Measurements from ENCODE around the gene PRRT4.

GRCh38 chr7:128302139-128302538 is 59.4 kb downstream of the PRRT4 start:
- TF ChIP-seq TAF1 (conservative IDR thresholded peaks at IDR 0.05), result no peak
- TF ChIP-seq, protein P1, sequence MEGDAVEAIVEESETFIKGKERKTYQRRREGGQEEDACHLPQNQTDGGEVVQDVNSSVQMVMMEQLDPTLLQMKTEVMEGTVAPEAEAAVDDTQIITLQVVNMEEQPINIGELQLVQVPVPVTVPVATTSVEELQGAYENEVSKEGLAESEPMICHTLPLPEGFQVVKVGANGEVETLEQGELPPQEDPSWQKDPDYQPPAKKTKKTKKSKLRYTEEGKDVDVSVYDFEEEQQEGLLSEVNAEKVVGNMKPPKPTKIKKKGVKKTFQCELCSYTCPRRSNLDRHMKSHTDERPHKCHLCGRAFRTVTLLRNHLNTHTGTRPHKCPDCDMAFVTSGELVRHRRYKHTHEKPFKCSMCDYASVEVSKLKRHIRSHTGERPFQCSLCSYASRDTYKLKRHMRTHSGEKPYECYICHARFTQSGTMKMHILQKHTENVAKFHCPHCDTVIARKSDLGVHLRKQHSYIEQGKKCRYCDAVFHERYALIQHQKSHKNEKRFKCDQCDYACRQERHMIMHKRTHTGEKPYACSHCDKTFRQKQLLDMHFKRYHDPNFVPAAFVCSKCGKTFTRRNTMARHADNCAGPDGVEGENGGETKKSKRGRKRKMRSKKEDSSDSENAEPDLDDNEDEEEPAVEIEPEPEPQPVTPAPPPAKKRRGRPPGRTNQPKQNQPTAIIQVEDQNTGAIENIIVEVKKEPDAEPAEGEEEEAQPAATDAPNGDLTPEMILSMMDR (IDR thresholded peaks at IDR 0.05; ENCODE audit: low read depth, low read length, missing input control), result no peak
- TF ChIP-seq EGR1 (IDR thresholded peaks at IDR 0.05; ENCODE audit: low read depth in 2 of 2), result no peak
- TF ChIP-seq JUND (IDR thresholded peaks at IDR 0.05), result no peak
- TF ChIP-seq YY1 (IDR thresholded peaks at IDR 0.05), result no peak
- no peak for TF ChIP-seq MAX (IDR thresholded peaks at IDR 0.05)
- TF ChIP-seq ATF3 (IDR thresholded peaks at IDR 0.05), result no peak
- TF ChIP-seq RXRA (IDR thresholded peaks at IDR 0.05), result no peak
- TF ChIP-seq GABPA (IDR thresholded peaks at IDR 0.05 in 1 of 2, conservative IDR thresholded peaks at IDR 0.05 in 1 of 2), result no peak
- TF ChIP-seq, protein P2, sequence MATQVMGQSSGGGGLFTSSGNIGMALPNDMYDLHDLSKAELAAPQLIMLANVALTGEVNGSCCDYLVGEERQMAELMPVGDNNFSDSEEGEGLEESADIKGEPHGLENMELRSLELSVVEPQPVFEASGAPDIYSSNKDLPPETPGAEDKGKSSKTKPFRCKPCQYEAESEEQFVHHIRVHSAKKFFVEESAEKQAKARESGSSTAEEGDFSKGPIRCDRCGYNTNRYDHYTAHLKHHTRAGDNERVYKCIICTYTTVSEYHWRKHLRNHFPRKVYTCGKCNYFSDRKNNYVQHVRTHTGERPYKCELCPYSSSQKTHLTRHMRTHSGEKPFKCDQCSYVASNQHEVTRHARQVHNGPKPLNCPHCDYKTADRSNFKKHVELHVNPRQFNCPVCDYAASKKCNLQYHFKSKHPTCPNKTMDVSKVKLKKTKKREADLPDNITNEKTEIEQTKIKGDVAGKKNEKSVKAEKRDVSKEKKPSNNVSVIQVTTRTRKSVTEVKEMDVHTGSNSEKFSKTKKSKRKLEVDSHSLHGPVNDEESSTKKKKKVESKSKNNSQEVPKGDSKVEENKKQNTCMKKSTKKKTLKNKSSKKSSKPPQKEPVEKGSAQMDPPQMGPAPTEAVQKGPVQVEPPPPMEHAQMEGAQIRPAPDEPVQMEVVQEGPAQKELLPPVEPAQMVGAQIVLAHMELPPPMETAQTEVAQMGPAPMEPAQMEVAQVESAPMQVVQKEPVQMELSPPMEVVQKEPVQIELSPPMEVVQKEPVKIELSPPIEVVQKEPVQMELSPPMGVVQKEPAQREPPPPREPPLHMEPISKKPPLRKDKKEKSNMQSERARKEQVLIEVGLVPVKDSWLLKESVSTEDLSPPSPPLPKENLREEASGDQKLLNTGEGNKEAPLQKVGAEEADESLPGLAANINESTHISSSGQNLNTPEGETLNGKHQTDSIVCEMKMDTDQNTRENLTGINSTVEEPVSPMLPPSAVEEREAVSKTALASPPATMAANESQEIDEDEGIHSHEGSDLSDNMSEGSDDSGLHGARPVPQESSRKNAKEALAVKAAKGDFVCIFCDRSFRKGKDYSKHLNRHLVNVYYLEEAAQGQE (IDR thresholded peaks at IDR 0.05), result no peak

Data from liver (tissue), 3 donors.